A549 (cell line): ENCODE results near the gene SPPL3. TPM values are rescaled to one million over a fixed set of nuclear protein-coding genes. Genes with fewer than 3 reads are reported as not detected.
"Not testable (repeated sequence)": the region's sequence is repeated elsewhere in the genome, so short reads cannot be mapped to it uniquely, and the experiment has no call there.

ENCODE experiments used
- ATAC-seq, 2 experiments: fragments of 200-7000 bp in 1 of 2; fragments of >200 bp in 1 of 2; cut with Nextera tagmentation in 1 of 2; cut with Tn5 transposase in 1 of 2; 3 replicates each; pipeline versions ENCODE4 v1.8.0 to v1.9.1; 2018 to 2020; ENCODE audit warnings: mild to moderate bottlenecking in 1 of 2, moderate library complexity in 1 of 2
- CTCF ChIA-PET: fragments of 300-600 bp; sonication (Branson Sonifier 250); formaldehyde crosslinking; extraction: SDS; loops from one replicate; lab custom pipeline; 2021; ENCODE audit warnings: antibody characterized with exemption, inconsistent platforms; lab: Yijun Ruan, JAX
- POLR2A ChIA-PET: fragments of 350-600 bp; formaldehyde crosslinking; extraction: SDS; loops from one replicate; lab custom pipeline; 2021; ENCODE audit warnings: antibody characterized with exemption, inconsistent platforms; lab: Yijun Ruan, JAX
- DNase-seq, 2 experiments: peaks; one replicate each; pipeline versions ENCODE4 v3.0.0 to v3.0.0-alpha.2; 2011 to 2016; ENCODE audit warnings: low read depth in 1 of 2, low spot score in 1 of 2
- FAIRE-seq: peaks from 2 replicates; lab custom pipeline; 2011; peaks lifted over from hg19 to GRCh38; lab: Jason Lieb, UNC
- H3K27ac ChIP-seq, 2 experiments: fragments of >200 bp; sonication (Bioruptor Twin); formaldehyde crosslinking; 3 replicates each; pipeline ENCODE4 v1.5.1; 2016 to 2017
- H3K4me1 ChIP-seq: fragments of >200 bp; sonication (Bioruptor Twin); formaldehyde crosslinking; 3 replicates; pipeline ENCODE4 v1.6.1; 2016
- H3K4me2 ChIP-seq: fragments of >200 bp; sonication (Bioruptor Twin); formaldehyde crosslinking; 3 replicates; pipeline ENCODE4 v1.6.1; 2016
- H3K4me3 ChIP-seq: fragments of >200 bp; sonication (Bioruptor Twin); formaldehyde crosslinking; 3 replicates; pipeline ENCODE4 v1.5.1; 2016
- H3K9me3 ChIP-seq: fragments of >200 bp; sonication (Bioruptor Twin); formaldehyde crosslinking; 3 replicates; pipeline ENCODE4 v1.6.1; 2016
- BCL3 ChIP-seq: fragments of >200 bp; sonication (Bioruptor Twin); formaldehyde crosslinking; IDR thresholded peaks from 3 replicates; pipeline ENCODE4 v1.6.1; 2016
- CBX2 ChIP-seq: fragments of 200-600 bp; sonication (generic); IDR thresholded peaks from 2 replicates; pipeline ENCODE4 v1.6.1; 2016; ENCODE audit warnings: low read depth, mild to moderate bottlenecking, borderline replicate concordance
- CBX8 ChIP-seq: fragments of 200-600 bp; sonication (generic); IDR thresholded peaks from 2 replicates; pipeline ENCODE4 v1.6.1; 2016
- EHMT2 ChIP-seq: fragments of 200-600 bp; sonication (generic); IDR thresholded peaks from 2 replicates; pipeline ENCODE4 v1.6.1; 2016; ENCODE audit warnings: antibody characterized with exemption, low read depth, mild to moderate bottlenecking, moderate library complexity
- ELK1 ChIP-seq: fragments of 150-350 bp; IDR thresholded peaks from 2 replicates; pipeline ENCODE4 v1.6.1; 2014; ENCODE audit warnings: low read depth, mild to moderate bottlenecking, low read length
- EP300 ChIP-seq, 2 experiments: fragments of >200 bp; sonication (Bioruptor Twin); formaldehyde crosslinking; IDR thresholded peaks; 2 replicates in 1 of 2; 3 replicates in 1 of 2; pipeline ENCODE4 v1.6.1; 2016 to 2017
- ESRRA ChIP-seq: fragments of 150-350 bp; IDR thresholded peaks from 2 replicates; pipeline ENCODE4 v1.6.1; 2014; ENCODE audit warnings: mild to moderate bottlenecking, low read length, borderline replicate concordance
- FOSB ChIP-seq: fragments of 250-450 bp; sonication (Bioruptor Pico); IDR thresholded peaks from 2 replicates; pipeline ENCODE4 v1.5.0; 2020; ENCODE audit warnings: mild to moderate bottlenecking, moderate library complexity
- GATA3 ChIP-seq: IDR thresholded peaks from 2 replicates; pipeline ENCODE4 v1.6.1; 2012; ENCODE audit warnings: borderline replicate concordance
- HES2 ChIP-seq: fragments of >200 bp; sonication (Bioruptor Twin); formaldehyde crosslinking; IDR thresholded peaks from 2 replicates; pipeline ENCODE4 v1.6.1; 2016
- HMGXB4 ChIP-seq: fragments of 250-450 bp; sonication (Bioruptor Pico); IDR thresholded peaks from 2 replicates; pipeline ENCODE4 v1.5.0; 2021; ENCODE audit warnings: mild to moderate bottlenecking, moderate library complexity, borderline replicate concordance
- JUN ChIP-seq, 2 experiments: fragments of >200 bp; sonication (Bioruptor Twin); formaldehyde crosslinking; IDR thresholded peaks; 2 replicates in 1 of 2; 3 replicates in 1 of 2; pipeline ENCODE4 v1.6.1; 2016 to 2017
- KDM1A ChIP-seq: fragments of 200-600 bp; sonication (generic); IDR thresholded peaks from 2 replicates; pipeline ENCODE4 v1.6.1; 2016; ENCODE audit warnings: low read depth, mild to moderate bottlenecking
- KDM5A ChIP-seq: fragments of 200-600 bp; sonication (generic); IDR thresholded peaks from 2 replicates; pipeline ENCODE4 v1.6.1; 2016; ENCODE audit warnings: antibody characterized with exemption, mild to moderate bottlenecking
- MAFK ChIP-seq: fragments of 450-650 bp; IDR thresholded peaks from 2 replicates; pipeline ENCODE4 v1.6.1; 2014; ENCODE audit not compliant: partially characterized antibody
- MYC ChIP-seq: IDR thresholded peaks from 2 replicates; pipeline ENCODE4 v1.6.1; 2012; ENCODE audit warnings: mild to moderate bottlenecking, inconsistent platforms, low read length, improper control_type of control experiment, borderline replicate concordance
- NFE2L2 ChIP-seq: fragments of 150-350 bp; conservative IDR thresholded peaks from 2 replicates; pipeline ENCODE4 v1.6.1; 2014; ENCODE audit warnings: low read length
- NPAS2 ChIP-seq: fragments of 250-450 bp; sonication (Bioruptor Pico); IDR thresholded peaks from 2 replicates; pipeline ENCODE4 v1.8.0; 2022; ENCODE audit warnings: mild to moderate bottlenecking, moderate library complexity, borderline replicate concordance
- PHF8 ChIP-seq: fragments of 200-600 bp; sonication (generic); IDR thresholded peaks from 2 replicates; pipeline ENCODE4 v1.6.1; 2016; ENCODE audit warnings: low read depth, mild to moderate bottlenecking, antibody characterized with exemption, moderate library complexity, borderline replicate concordance
- POLR2A ChIP-seq: IDR thresholded peaks from 2 replicates; pipeline ENCODE4 v1.6.1; 2012; ENCODE audit warnings: mild to moderate bottlenecking, low read length
- RARB ChIP-seq: fragments of 250-450 bp; sonication (Bioruptor Pico); IDR thresholded peaks from 2 replicates; pipeline ENCODE4 v1.8.0; 2021; ENCODE audit warnings: mild to moderate bottlenecking, moderate library complexity
- SMC3 ChIP-seq: fragments of >200 bp; sonication (Bioruptor Twin); formaldehyde crosslinking; IDR thresholded peaks from 3 replicates; pipeline ENCODE4 v1.6.1; 2018; ENCODE audit warnings: inconsistent platforms
- TFCP2L1 ChIP-seq: fragments of 250-450 bp; sonication (Bioruptor Pico); IDR thresholded peaks from 2 replicates; pipeline ENCODE4 v1.5.0; 2021; ENCODE audit warnings: mild to moderate bottlenecking
- USF2 ChIP-seq: fragments of 450-650 bp; IDR thresholded peaks from 2 replicates; pipeline ENCODE4 v1.6.1; 2014; ENCODE audit warnings: antibody characterized with exemption
- WGBS: methylation state at CpG from one replicate; pipeline ENCODE4 v1.1.6; 2017; ENCODE audit errors: missing lambda C conversion rate; 5-methylcytosine and 5-hydroxymethylcytosine counted together
- polyA plus RNA-seq, 4 experiments: library from polyadenylated mRNA; depleted of rRNA in 3 of 4; stranded (reverse); fragments of >200 nt; fragmentation: RNase III in 1 of 4; extraction: RNeasy Plus Mini Kit Qiagen cat#74134 plus additional on column Dnase treatment in 1 of 4; gene quantifications; 2 replicates in 3 of 4; 3 replicates in 1 of 4; pipeline ENCODE4 v1.2.3, GENCODE V29; 2011 to 2017

SPPL3 gene
- polyA plus RNA-seq, 2 of the 4 experiments (the other 2 are of a cell fraction), result 25.0 to 26.6 TPM

- ChIA-PET POLR2A (interaction anchor here (0.6 kb wide), 1 partner anchor 195 kb away, joined by 3 read pairs; no protein-coding TSS in a partner anchor), CTCF (interaction anchor here (1.0 to 1.4 kb wide), 3 partner anchors 23 to 71 kb away, joined by 3 read pairs; no protein-coding TSS in a partner anchor)
- WGBS, result 92% methylated on average over 5 of the region's 5 CpGs
- not testable (repeated sequence) for DNase-seq, H3K27ac ChIP-seq, ATAC-seq, H3K9me3 ChIP-seq, FAIRE-seq, H3K4me2 ChIP-seq, H3K4me3 ChIP-seq
- peaks cover 12% of the 10 kb centered on the region; the same call in 2 of the 3 replicates for H3K4me1 ChIP-seq
Observed at GRCh38 chr12:120901101-120901500, 3.1 kb downstream of the SPPL3 start.

- Histone ChIP-seq H3K27ac (no peak overlapping the region), H3K9me3 (no peaks in the 10 kb centered on the region), H3K4me1 (no peaks in the 10 kb centered on the region), H3K4me3 (no peak overlapping the region), H3K4me2 (no peak overlapping the region)
- POLR2A ChIA-PET, result interaction anchor here (0.7 kb wide), 1 partner anchor 174 kb away, joined by 3 read pairs; no protein-coding TSS in a partner anchor
- ATAC-seq, result no peak
- DNase-seq, result no peak
- TF ChIP-seq RARB (CRISPR knock-in tag) (no peak), MYC (no peak), HMGXB4 (CRISPR knock-in tag) (no peak), NFE2L2 (no peak), POLR2A (no peak), BCL3 (no peak), KDM1A (no peak), SMC3 (no peak), CBX8 (no peak), EP300 (IDR thresholded peaks at IDR 0.05) (no peak), CBX2 (no peak), HES2 (no peak), USF2 (no peak), FOSB (CRISPR knock-in tag) (no peak)
- CTCF ChIA-PET, result interaction anchor here (1.1 kb wide), 1 partner anchor 134 kb away, joined by 3 read pairs; no protein-coding TSS in a partner anchor
- FAIRE-seq, result no peak
- WGBS, result 83% methylated on average over 7 of the region's 7 CpGs
Observed at GRCh38 chr12:120895532-120895931, 8.6 kb downstream of the SPPL3 start.

GRCh38 chr12:120892265-120892664 is 11.9 kb downstream of the SPPL3 start:
- Histone ChIP-seq H3K9me3 (no peaks in the 10 kb centered on the region), H3K4me1 (no peaks in the 10 kb centered on the region), H3K4me2 (no peak overlapping the region), H3K4me3 (no peak overlapping the region), H3K27ac (no peak overlapping the region)
- ATAC-seq, result no peak
- FAIRE-seq, result peak; percentile 18
- TF ChIP-seq MAFK, result no peak
- no peak for TF ChIP-seq GATA3
- no peak for TF ChIP-seq EHMT2
- TF ChIP-seq USF2, result no peak
- no peak for TF ChIP-seq TFCP2L1 (CRISPR knock-in tag)
- TF ChIP-seq ELK1, result no peak
- TF ChIP-seq KDM5A, result no peak
- no peak for TF ChIP-seq PHF8
- no peak for TF ChIP-seq JUN (IDR thresholded peaks at IDR 0.05)
- no peak for TF ChIP-seq ESRRA
- no peak for TF ChIP-seq HES2
- no peak for TF ChIP-seq NPAS2 (CRISPR knock-in tag)
- CTCF ChIA-PET, result interaction anchor here (1.3 kb wide), 1 partner anchor 309 kb away, joined by 3 read pairs; no protein-coding TSS in a partner anchor
- DNase-seq, result no peak
- POLR2A ChIA-PET, result no interaction called here
- whole genome bisulfite sequencing, result 85% methylated on average over 5 of the region's 5 CpGs
